Measurements from ENCODE around the gene TIAM2. TPM values are rescaled to one million over a fixed set of nuclear protein-coding genes. Genes with fewer than 3 reads are reported as not detected.

The TIAM2 gene
- total RNA-seq, 1 experiment from 2014 or later, result 3.8 TPM

DNA sequence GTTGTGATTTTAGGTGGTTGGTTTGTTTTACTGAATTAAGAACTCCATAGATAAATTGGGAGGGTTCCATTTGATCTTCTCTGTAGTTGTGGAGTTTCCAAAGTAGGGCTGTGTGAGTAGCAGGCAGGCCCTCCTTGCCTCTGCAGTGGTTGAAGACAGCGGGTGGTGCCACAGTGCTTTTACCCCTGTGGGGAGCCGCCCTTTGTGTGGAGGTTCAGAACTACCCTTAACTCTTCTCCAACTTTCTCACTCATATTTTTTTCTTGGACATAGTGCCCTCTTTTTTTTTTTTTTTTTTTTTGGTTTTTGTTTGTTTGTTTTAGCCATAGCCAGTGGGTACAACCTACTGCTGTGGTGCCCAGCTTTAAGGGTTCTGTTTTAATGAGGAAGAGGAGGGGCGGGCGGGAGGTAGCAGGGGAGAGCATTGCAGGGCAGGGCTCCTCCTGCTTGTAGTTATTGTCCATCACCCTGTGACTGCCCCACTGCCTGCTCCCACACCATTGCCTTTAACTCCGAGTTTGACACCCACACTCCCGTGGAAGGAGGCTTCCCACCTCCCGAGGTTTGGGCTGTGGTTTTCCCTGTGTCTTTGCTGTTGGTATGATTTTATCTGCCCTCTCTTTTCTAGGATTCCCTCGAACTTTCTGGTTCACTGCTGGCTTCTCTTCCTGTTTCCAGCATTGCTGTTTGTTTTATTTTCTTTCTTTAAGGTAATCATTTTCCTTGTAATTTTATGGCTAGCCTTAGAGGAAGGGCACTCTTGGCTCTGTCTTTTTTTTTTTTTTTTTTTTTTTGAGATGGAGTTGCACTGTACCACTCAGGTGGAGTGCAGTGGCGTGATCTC, 50.7 kb downstream of the TIAM2 start:
- Mint-ChIP-seq H3K27me3 (ENCODE audit: insufficient read depth, unreplicated experiment) (no peaks in the 10 kb centered on the region), H3K4me1 (ENCODE audit: low read depth, unreplicated experiment) (no peaks in the 10 kb centered on the region), H3K36me3 (ENCODE audit: insufficient read depth, unreplicated experiment) (no peaks in the 10 kb centered on the region), H3K9me3 (ENCODE audit: unreplicated experiment) (no peaks in the 10 kb centered on the region), H3K27ac (ENCODE audit: unreplicated experiment) (no peak overlapping the region), H3K4me3 (ENCODE audit: unreplicated experiment) (no peak overlapping the region)
- TF ChIP-seq, protein P1, sequence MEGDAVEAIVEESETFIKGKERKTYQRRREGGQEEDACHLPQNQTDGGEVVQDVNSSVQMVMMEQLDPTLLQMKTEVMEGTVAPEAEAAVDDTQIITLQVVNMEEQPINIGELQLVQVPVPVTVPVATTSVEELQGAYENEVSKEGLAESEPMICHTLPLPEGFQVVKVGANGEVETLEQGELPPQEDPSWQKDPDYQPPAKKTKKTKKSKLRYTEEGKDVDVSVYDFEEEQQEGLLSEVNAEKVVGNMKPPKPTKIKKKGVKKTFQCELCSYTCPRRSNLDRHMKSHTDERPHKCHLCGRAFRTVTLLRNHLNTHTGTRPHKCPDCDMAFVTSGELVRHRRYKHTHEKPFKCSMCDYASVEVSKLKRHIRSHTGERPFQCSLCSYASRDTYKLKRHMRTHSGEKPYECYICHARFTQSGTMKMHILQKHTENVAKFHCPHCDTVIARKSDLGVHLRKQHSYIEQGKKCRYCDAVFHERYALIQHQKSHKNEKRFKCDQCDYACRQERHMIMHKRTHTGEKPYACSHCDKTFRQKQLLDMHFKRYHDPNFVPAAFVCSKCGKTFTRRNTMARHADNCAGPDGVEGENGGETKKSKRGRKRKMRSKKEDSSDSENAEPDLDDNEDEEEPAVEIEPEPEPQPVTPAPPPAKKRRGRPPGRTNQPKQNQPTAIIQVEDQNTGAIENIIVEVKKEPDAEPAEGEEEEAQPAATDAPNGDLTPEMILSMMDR (IDR thresholded peaks at IDR 0.05; ENCODE audit: insufficient read depth in 1 of 2, low read depth in 1 of 2, low read length in 1 of 2, severe bottlenecking in 1 of 2, unreplicated experiment in 1 of 2), result no peak
- BruUV-seq (replicated peaks), result no TSS peak
- CTCF ChIA-PET, result no interaction called here
- no peaks in the 10 kb centered on the region for H3K27me3 ChIP-seq (replicated peaks; ENCODE audit: control insufficient read depth, insufficient read depth, low read length)
- intact Hi-C loops (cut with micrococcal nuclease; ENCODE audit: unreplicated experiment), result no loop called here
- no peaks in the 10 kb centered on the region for H3K4me1 ChIP-seq
- no peak for DNase-seq
- POLR2A ChIA-PET, result no interaction called here
- no peaks in the 10 kb centered on the region for H3K9me3 ChIP-seq
- no peaks in the 10 kb centered on the region for H3K36me3 ChIP-seq (ENCODE audit: control insufficient read depth, insufficient read depth, low read length)
- H3K4me3 ChIP-seq (ENCODE audit: low read depth, low read length), result no peak overlapping the region

DNA sequence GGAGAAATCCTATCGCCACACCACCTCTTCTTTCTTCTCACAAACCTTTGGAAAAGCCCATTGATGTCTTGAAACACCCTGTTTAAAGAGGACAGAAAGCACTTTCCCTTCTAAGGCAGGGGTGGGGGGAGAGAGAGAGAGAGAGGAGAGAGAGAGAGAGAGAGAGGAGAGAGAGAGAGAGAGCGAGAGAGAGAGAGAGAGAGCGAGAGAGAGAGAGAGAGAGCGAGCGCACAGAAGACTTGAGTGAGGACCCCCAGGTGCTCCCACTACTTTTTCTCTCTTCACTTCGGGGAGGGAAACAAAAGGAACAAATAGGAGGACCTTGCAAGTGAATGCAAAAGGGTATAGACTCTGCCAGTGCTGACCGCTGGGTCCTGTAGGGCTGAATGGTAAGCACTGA, 52.4 kb downstream of the TIAM2 start:
- H3K4me1 Mint-ChIP-seq (ENCODE audit: low read depth, unreplicated experiment), result no peaks in the 10 kb centered on the region
- no peak for DNase-seq
- H3K9me3 ChIP-seq, result no peaks in the 10 kb centered on the region

DNA sequence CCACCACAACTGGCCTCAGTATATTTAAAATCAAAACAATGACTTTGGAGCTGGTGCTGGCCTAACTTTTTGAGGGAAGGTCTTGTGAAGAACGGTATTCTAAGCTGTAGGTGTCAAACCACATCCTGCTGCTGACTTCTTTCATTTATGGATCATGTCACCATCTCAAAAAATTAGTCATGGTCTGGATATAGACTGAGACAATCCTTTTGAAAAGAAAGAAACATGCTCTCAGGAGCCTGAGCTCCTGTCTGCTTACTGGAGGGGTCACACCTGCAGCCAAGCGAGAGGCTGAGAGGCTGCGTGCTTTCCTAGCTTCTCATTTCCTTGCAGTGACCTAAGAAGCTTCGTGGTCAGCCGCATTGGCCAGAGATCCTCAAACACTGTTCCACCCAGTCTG, 55.2 kb downstream of the TIAM2 start:
- BruUV-seq (replicated peaks), result no TSS peak
- H3K4me1 Mint-ChIP-seq (ENCODE audit: low read depth, unreplicated experiment), result no peaks in the 10 kb centered on the region
- no peak overlapping the region for H3K4me3 Mint-ChIP-seq (ENCODE audit: unreplicated experiment)
- no peak for DNase-seq
- H3K27me3 Mint-ChIP-seq (ENCODE audit: insufficient read depth, unreplicated experiment), result no peaks in the 10 kb centered on the region
- Histone ChIP-seq H3K36me3 (ENCODE audit: control insufficient read depth, insufficient read depth, low read length) (no peaks in the 10 kb centered on the region), H3K9me3 (no peaks in the 10 kb centered on the region), H3K4me1 (no peaks in the 10 kb centered on the region), H3K4me3 (ENCODE audit: low read depth, low read length) (no peak overlapping the region), H3K27me3 (replicated peaks; ENCODE audit: control insufficient read depth, insufficient read depth, low read length) (no peaks in the 10 kb centered on the region; the same call in 1 of the 2 replicates)
- TF ChIP-seq, protein P1 (IDR thresholded peaks at IDR 0.05; ENCODE audit: insufficient read depth in 1 of 2, low read depth in 1 of 2, low read length in 1 of 2, severe bottlenecking in 1 of 2, unreplicated experiment in 1 of 2), result no peak
- H3K27ac Mint-ChIP-seq (ENCODE audit: unreplicated experiment), result no peak overlapping the region
- POLR2A ChIA-PET, result no interaction called here
- no peaks in the 10 kb centered on the region for H3K36me3 Mint-ChIP-seq (ENCODE audit: insufficient read depth, unreplicated experiment)
- CTCF ChIA-PET, result no interaction called here
- intact Hi-C loops (cut with micrococcal nuclease; ENCODE audit: unreplicated experiment), result no loop called here
- H3K9me3 Mint-ChIP-seq (ENCODE audit: unreplicated experiment), result no peaks in the 10 kb centered on the region

More for the DNA sequence above, 52.4 kb downstream of the TIAM2 start:
- no peak overlapping the region for H3K4me3 Mint-ChIP-seq (ENCODE audit: unreplicated experiment)
- Histone ChIP-seq H3K4me3 (ENCODE audit: low read depth, low read length) (no peak overlapping the region), H3K27me3 (replicated peaks; ENCODE audit: control insufficient read depth, insufficient read depth, low read length) (no peaks in the 10 kb centered on the region), H3K4me1 (no peaks in the 10 kb centered on the region), H3K36me3 (ENCODE audit: control insufficient read depth, insufficient read depth, low read length) (no peaks in the 10 kb centered on the region)
- ChIA-PET CTCF (no interaction called here), POLR2A (no interaction called here)
- intact Hi-C loops (cut with micrococcal nuclease; ENCODE audit: unreplicated experiment), result no loop called here
- TF ChIP-seq, protein P1 (IDR thresholded peaks at IDR 0.05; ENCODE audit: insufficient read depth in 1 of 2, low read depth in 1 of 2, low read length in 1 of 2, severe bottlenecking in 1 of 2, unreplicated experiment in 1 of 2), result no peak
- H3K36me3 Mint-ChIP-seq (ENCODE audit: insufficient read depth, unreplicated experiment), result no peaks in the 10 kb centered on the region
- BruUV-seq (replicated peaks), result no TSS peak
- H3K27ac Mint-ChIP-seq (ENCODE audit: unreplicated experiment), result no peak overlapping the region
- H3K27me3 Mint-ChIP-seq (ENCODE audit: insufficient read depth, unreplicated experiment), result no peaks in the 10 kb centered on the region
- no peaks in the 10 kb centered on the region for H3K9me3 Mint-ChIP-seq (ENCODE audit: unreplicated experiment)

Data from Caco-2 (cell line).